ENCODE measurements around the gene S1PR3.

- TF ChIP-seq CTCF (conservative IDR thresholded peaks at IDR 0.05 in 1 of 2, IDR thresholded peaks at IDR 0.05 in 1 of 2; ENCODE audit: extremely low read depth in 1 of 2, insufficient read depth in 1 of 2, low read depth in 1 of 2, low read length in 2 of 2) (no peak), EZH2 (IDR thresholded peaks at IDR 0.05; ENCODE audit: borderline replicate concordance, low read length) (no peak)
These were observed 45.5 kb upstream of the S1PR3 start for GRCh38 chr9:88945636-88946333.
